Measurements from ENCODE around the gene ST8SIA6.
"Not testable (repeated sequence)": the region's sequence is repeated elsewhere in the genome, so short reads cannot be mapped to it uniquely, and the experiment has no call there.

DNA sequence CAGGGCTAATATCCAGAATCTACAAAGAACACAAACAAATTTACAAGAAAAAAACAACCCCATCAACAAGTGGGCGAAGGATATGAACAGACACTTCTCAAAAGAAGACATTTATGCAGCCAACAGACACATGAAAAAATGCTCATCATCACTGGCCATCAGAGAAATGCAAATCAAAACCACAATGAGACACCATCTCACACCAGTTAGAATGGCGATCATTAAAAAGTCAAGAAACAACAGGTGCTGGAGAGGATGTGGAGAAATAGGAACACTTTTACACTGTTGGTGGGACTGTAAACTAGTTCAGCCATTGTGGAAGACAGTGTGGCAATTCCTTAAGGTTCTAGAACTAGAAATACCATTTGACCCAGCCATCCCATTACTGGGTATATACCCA lies 52.4 kb downstream of the ST8SIA6 start:
- TF ChIP-seq, protein P1, sequence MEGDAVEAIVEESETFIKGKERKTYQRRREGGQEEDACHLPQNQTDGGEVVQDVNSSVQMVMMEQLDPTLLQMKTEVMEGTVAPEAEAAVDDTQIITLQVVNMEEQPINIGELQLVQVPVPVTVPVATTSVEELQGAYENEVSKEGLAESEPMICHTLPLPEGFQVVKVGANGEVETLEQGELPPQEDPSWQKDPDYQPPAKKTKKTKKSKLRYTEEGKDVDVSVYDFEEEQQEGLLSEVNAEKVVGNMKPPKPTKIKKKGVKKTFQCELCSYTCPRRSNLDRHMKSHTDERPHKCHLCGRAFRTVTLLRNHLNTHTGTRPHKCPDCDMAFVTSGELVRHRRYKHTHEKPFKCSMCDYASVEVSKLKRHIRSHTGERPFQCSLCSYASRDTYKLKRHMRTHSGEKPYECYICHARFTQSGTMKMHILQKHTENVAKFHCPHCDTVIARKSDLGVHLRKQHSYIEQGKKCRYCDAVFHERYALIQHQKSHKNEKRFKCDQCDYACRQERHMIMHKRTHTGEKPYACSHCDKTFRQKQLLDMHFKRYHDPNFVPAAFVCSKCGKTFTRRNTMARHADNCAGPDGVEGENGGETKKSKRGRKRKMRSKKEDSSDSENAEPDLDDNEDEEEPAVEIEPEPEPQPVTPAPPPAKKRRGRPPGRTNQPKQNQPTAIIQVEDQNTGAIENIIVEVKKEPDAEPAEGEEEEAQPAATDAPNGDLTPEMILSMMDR (IDR thresholded peaks at IDR 0.05), result not testable (repeated sequence)
- not testable (repeated sequence) for TF ChIP-seq POLR2A (IDR thresholded peaks at IDR 0.05)
